ENCODE results near the gene GBP7. TPM values are rescaled to one million over a fixed set of nuclear protein-coding genes. Genes with fewer than 3 reads are reported as not detected.

Gene GBP7
- total and polyA plus RNA-seq, 4 donors = 0.89 to 27.8 (median 16.8) TPM

GRCh38 chr1:89172468-89173143, 3.2 kb downstream of the GBP7 start:
- TF ChIP-seq YY1 (IDR thresholded peaks at IDR 0.05) = peak; percentile 78
- TF ChIP-seq JUND (IDR thresholded peaks at IDR 0.05) = peak in 1 of 2 donors; percentile 36
- TF ChIP-seq TAF1 (conservative IDR thresholded peaks at IDR 0.05) = no peak
- peak; percentile 12 for TF ChIP-seq MAX (IDR thresholded peaks at IDR 0.05)
- TF ChIP-seq HNF4G (IDR thresholded peaks at IDR 0.05) = no peak
- peak; percentile 52 to 60 for TF ChIP-seq HNF4A (conservative IDR thresholded peaks at IDR 0.05)
- TF ChIP-seq GABPA (IDR thresholded peaks at IDR 0.05 in 1 of 2, conservative IDR thresholded peaks at IDR 0.05 in 1 of 2) = no peak
- TF ChIP-seq SP1 (IDR thresholded peaks at IDR 0.05) = peak; percentile 58
- peak in 1 of 2 donors; percentile 12 for TF ChIP-seq EGR1 (IDR thresholded peaks at IDR 0.05; ENCODE audit: low read depth in 2 of 2)
- TF ChIP-seq REST (IDR thresholded peaks at IDR 0.05) = no peak
- no peak for TF ChIP-seq NR2F2 (IDR thresholded peaks at IDR 0.05)
- peak; percentile 44 for TF ChIP-seq FOXA2 (IDR thresholded peaks at IDR 0.05)
- no peak for TF ChIP-seq CTCF (IDR thresholded peaks at IDR 0.05; ENCODE audit: low read depth, low read length, missing input control)
- no peak for TF ChIP-seq ATF3 (IDR thresholded peaks at IDR 0.05)
- no peak for TF ChIP-seq RAD21 (IDR thresholded peaks at IDR 0.05)
- TF ChIP-seq ZBTB33 (IDR thresholded peaks at IDR 0.05) = peak; percentile 35
- TF ChIP-seq FOXA1 (IDR thresholded peaks at IDR 0.05) = no peak
- peak; percentile 21 to 35 for TF ChIP-seq RXRA (IDR thresholded peaks at IDR 0.05)
- 42% methylated on average over 4 of the region's 4 CpGs for WGBS
- no peak for DNase-seq (ENCODE audit: low spot score)

More at GRCh38 chr1:89172468-89173143, 3.2 kb downstream of the GBP7 start:
- H3K9me3 ChIP-seq (ENCODE audit: control insufficient read depth in 4 of 4, low read length in 3 of 4) = no peaks in the 10 kb centered on the region
- peaks cover 0 to 8% (median 1%) of the 10 kb centered on the region in 4 donors for H3K36me3 ChIP-seq (ENCODE audit: control insufficient read depth in 4 of 4, insufficient read depth in 3 of 4, low read depth in 1 of 4, low read length in 3 of 4)
- peak overlapping the region; percentile 53 to 87 for H3K27ac ChIP-seq (ENCODE audit: low read depth in 1 of 2, low read length in 2 of 2)
- no peak overlapping the region for H3K9ac ChIP-seq (ENCODE audit: low read depth in 1 of 2, low read length in 2 of 2)
- peaks cover 2 to 53% (median 26%) of the 10 kb centered on the region in 4 donors for H3K4me1 ChIP-seq (ENCODE audit: control insufficient read depth in 4 of 4, insufficient read depth in 4 of 4, low read length in 3 of 4)
- no peaks in the 10 kb centered on the region for H3K27me3 ChIP-seq (ENCODE audit: control insufficient read depth in 4 of 4, insufficient read depth in 4 of 4, low read length in 3 of 4)
- H3K4me3 ChIP-seq (ENCODE audit: low read depth in 1 of 3, low read length in 3 of 3) = peak overlapping the region in 1 of 3 donors; percentile 16

All from liver (tissue), 9 donors.